Smooth muscle cell (in vitro differentiated cells): ENCODE measurements around the gene XXYLT1. TPM values are rescaled to one million over a fixed set of nuclear protein-coding genes. Genes with fewer than 3 reads are reported as not detected.

Experiments used
- DNase-seq: peaks from one replicate; lab custom pipeline; 2025; ENCODE audit not compliant: unreplicated experiment; lab: John Stamatoyannopoulos, UW
- H2AFZ ChIP-seq: fragments of 200-600 bp; sonication (generic); 2 replicates; pipeline ENCODE4 v1.6.0; 2016; ENCODE audit warnings: antibody characterized with exemption, low read depth, mild to moderate bottlenecking
- H3F3A ChIP-seq: fragments of 200-600 bp; sonication (generic); 2 replicates; pipeline ENCODE4 v1.6.0; 2017; ENCODE audit warnings: antibody characterized with exemption, low read depth
- H3K27ac ChIP-seq: fragments of 200-600 bp; sonication (generic); 2 replicates; pipeline ENCODE4 v1.5.1; 2016; ENCODE audit warnings: low read depth, mild to moderate bottlenecking
- H3K27me3 ChIP-seq: fragments of 200-600 bp; sonication (generic); 2 replicates; pipeline ENCODE4 v1.6.1; 2016; ENCODE audit warnings: low read depth, mild to moderate bottlenecking
- H3K36me3 ChIP-seq: fragments of 200-600 bp; sonication (generic); 2 replicates; pipeline ENCODE4 v1.5.1; 2016; ENCODE audit warnings: low read depth
- H3K4me1 ChIP-seq: fragments of 200-600 bp; sonication (generic); 2 replicates; pipeline ENCODE4 v1.5.1; 2016; ENCODE audit warnings: low read depth
- H3K4me2 ChIP-seq: fragments of 200-600 bp; sonication (generic); 2 replicates; pipeline ENCODE4 v1.6.0; 2016; ENCODE audit warnings: mild to moderate bottlenecking
- H3K4me3 ChIP-seq: fragments of 200-600 bp; sonication (generic); 2 replicates; pipeline ENCODE4 v1.5.1; 2016; ENCODE audit warnings: mild to moderate bottlenecking
- H3K79me2 ChIP-seq: fragments of 200-600 bp; sonication (generic); 2 replicates; pipeline ENCODE4 v1.6.0; 2016; ENCODE audit warnings: low read depth, mild to moderate bottlenecking
- H3K9ac ChIP-seq: fragments of 200-600 bp; sonication (generic); 2 replicates; pipeline ENCODE4 v1.6.0; 2016; ENCODE audit warnings: low read depth
- H3K9me3 ChIP-seq: fragments of 200-600 bp; sonication (generic); replicated peaks from 2 replicates; pipeline ENCODE4 v1.5.1; 2016; ENCODE audit warnings: low read depth
- H4K20me1 ChIP-seq: fragments of 200-600 bp; sonication (generic); 2 replicates; pipeline ENCODE4 v1.6.0; 2016; ENCODE audit warnings: low read depth
- CTCF ChIP-seq: fragments of 200-600 bp; sonication (generic); IDR thresholded peaks from 2 replicates; pipeline ENCODE4 v1.5.1; 2017; ENCODE audit warnings: borderline replicate concordance, mild to moderate bottlenecking, antibody characterized with exemption; ENCODE audit not compliant: insufficient read depth, poor library complexity, severe bottlenecking
- WGBS: methylation state at CpG from one replicate; pipeline ENCODE4 v1.1.7; 2016; ENCODE audit warnings: low lambda C conversion rate; 5-methylcytosine and 5-hydroxymethylcytosine counted together
- polyA plus RNA-seq: library from polyadenylated mRNA; unstranded; fragments of >200 nt; fragmentation: Nextera tagmentation; extraction: Ambion mirVana; gene quantifications from 2 replicates; pipeline ENCODE4 v1.2.1, GENCODE V29; 2016
- total RNA-seq: library from RNA; depleted of rRNA; stranded (reverse); fragments of >200 nt; gene quantifications from 2 replicates; pipeline ENCODE4 v1.2.3, GENCODE V29; 2014

Gene XXYLT1
- total and polyA plus RNA-seq, 2 experiments from 2014 or later, result 22.2 to 35.4 TPM

- peaks cover 12% of the 10 kb centered on the region for H4K20me1 ChIP-seq
- 94% methylated on average over 24 of the region's 29 CpGs for WGBS
Measured at GRCh38 chr3:195077611-195078540, 193.1 kb downstream of the XXYLT1 start.

GRCh38 chr3:195076981-195077610 is 193.9 kb downstream of the XXYLT1 start:
- no peaks in the 10 kb centered on the region for H3K27me3 ChIP-seq
- no peak overlapping the region for H3K4me2 ChIP-seq
- H4K20me1 ChIP-seq, result peaks cover 10% of the 10 kb centered on the region
- no peak overlapping the region for H3K9ac ChIP-seq
- H3K36me3 ChIP-seq, result no peaks in the 10 kb centered on the region
- H3K9me3 ChIP-seq, result no peaks in the 10 kb centered on the region
- peaks cover 9% of the 10 kb centered on the region for H3K4me1 ChIP-seq
- no peak for DNase-seq
- H3K27ac ChIP-seq, result no peak overlapping the region
- 95% methylated on average over 9 of the region's 11 CpGs for WGBS
- H3F3A ChIP-seq, result no peaks in the 10 kb centered on the region
- H3K4me3 ChIP-seq, result no peak overlapping the region
- no peak overlapping the region for H2AFZ ChIP-seq
- no peak for TF ChIP-seq CTCF
- no peaks in the 10 kb centered on the region for H3K79me2 ChIP-seq

More at GRCh38 chr3:195077611-195078540, 193.1 kb downstream of the XXYLT1 start:
- no peaks in the 10 kb centered on the region for H3F3A ChIP-seq
- no peak overlapping the region for H3K27ac ChIP-seq
- no peaks in the 10 kb centered on the region for H3K36me3 ChIP-seq
- no peaks in the 10 kb centered on the region for H3K79me2 ChIP-seq
- no peak overlapping the region for H3K9ac ChIP-seq
- TF ChIP-seq CTCF, result no peak
- H2AFZ ChIP-seq, result no peak overlapping the region
- no peaks in the 10 kb centered on the region for H3K9me3 ChIP-seq
- peaks cover 9% of the 10 kb centered on the region for H3K4me1 ChIP-seq
- H3K27me3 ChIP-seq, result no peaks in the 10 kb centered on the region
- H3K4me2 ChIP-seq, result no peak overlapping the region
- H3K4me3 ChIP-seq, result no peak overlapping the region
- no peak for DNase-seq

GRCh38 chr3:195075941-195076875 is 194.8 kb downstream of the XXYLT1 start:
- Histone ChIP-seq H3K4me1 (peaks cover 9% of the 10 kb centered on the region), H3K9ac (no peak overlapping the region), H3K27ac (no peak overlapping the region), H3K27me3 (no peaks in the 10 kb centered on the region), H3K4me2 (no peak overlapping the region), H3F3A (no peaks in the 10 kb centered on the region), H3K36me3 (no peaks in the 10 kb centered on the region), H3K79me2 (no peaks in the 10 kb centered on the region), H4K20me1 (peaks cover 3% of the 10 kb centered on the region), H3K9me3 (no peaks in the 10 kb centered on the region), H3K4me3 (no peak overlapping the region), H2AFZ (no peak overlapping the region)
- no peak for TF ChIP-seq CTCF
- WGBS, result 78% methylated on average over 33 of the region's 35 CpGs
- no peak for DNase-seq
